GM21381 (cell line): ENCODE data around the gene PRKN.
"Not testable (repeated sequence)": the region's sequence is repeated elsewhere in the genome, so short reads cannot be mapped to it uniquely, and the experiment has no call there.

Experiments used
- ATAC-seq: cut with Tn5 transposase; IDR thresholded peaks from one replicate; pipeline ENCODE4 v1.9.1; 2021; ENCODE audit warnings: mild to moderate bottlenecking, moderate library complexity; ENCODE audit not compliant: unreplicated experiment

PRKN gene

DNA sequence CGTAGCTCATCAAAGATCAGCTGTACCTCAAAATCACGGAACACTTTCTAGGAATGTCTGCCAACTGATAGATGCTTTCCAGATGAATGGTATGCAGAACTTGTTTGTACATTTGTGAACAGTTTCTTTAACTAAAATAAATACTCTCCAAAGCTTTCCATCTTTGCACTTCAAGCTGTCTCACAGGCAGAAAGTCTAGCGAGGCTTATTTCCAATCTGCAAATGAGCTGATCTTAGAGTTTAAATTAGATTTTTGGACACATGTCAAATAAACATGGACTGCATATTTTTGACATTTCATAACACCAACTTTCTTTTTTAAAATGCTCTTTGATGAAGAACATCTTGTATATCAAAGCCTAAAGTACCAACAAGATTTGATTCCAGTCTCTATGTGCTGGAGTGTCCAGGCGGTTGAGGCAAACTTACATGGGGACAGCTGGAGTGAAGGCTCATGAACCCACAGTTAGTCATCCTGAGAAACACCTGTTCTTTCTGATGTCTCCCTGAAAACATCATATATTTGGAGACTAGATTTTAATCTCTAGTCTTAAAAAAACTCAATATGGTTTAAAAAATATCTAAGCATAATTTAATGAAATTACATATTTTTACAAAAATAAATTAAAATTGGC, 1185.1 kb downstream of the PRKN start:
- ATAC-seq = no peak

DNA sequence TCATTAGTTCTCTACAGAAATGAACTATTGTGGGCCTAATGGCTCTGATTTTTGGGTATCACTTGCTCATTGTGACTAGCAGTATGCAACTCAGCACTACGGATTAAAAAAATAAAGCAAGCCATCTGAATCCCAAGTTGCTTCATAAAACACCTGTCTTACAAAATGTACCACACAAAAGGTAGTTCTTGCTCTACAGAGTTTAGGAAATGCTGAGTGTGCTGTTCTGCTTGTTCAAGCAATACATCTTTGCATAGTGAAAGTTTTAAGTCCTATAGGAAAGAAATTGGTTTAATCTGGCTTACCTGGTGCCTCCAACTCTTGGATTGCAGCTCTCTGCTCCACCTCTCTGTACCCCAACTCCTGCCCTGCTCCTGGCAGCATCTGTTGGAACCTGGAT, 1187.0 kb downstream of the PRKN start:
- ATAC-seq = no peak

DNA sequence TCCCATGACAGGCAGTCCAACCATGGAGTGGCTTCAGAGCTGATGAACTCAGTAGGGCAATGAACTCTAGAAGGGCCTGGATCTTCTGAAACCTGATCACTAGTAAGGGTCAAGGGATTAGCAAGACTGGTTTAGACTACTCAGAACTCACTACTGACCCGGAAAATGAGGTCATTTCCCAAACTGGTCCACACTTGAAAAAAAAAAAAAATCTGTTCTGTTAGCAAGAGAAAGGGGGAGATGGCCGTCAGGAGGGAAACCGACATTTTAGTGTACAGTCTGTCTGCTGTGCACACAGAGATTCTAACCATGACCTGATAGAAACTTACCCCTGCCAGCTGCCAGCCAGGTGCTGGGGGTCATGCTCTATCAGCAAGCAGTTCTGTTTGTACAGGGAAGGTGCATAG, 1191.3 kb downstream of the PRKN start:
- ATAC-seq = no peak

GRCh38 chr6:161534264-161534873, 1193.2 kb downstream of the PRKN start:
- no peak for ATAC-seq

DNA sequence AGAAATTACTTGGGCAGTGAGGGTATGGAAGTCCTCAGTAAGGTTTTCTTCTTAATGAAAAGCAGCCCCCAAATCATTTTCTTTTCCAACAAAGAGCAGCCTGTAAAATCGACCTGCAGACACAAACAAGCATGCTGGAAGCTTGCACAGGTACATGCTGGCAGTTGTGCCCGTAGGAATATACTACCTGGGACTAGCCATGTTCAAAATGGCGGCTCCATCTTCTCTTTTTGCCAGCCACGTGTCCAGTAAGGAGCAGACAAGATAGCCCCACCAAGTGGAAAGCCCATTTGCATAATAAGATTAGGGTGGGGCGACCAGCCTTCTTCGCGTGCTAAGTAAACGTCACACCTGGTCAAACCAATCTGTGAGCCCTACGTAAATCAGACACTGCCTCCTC, 1194.3 kb downstream of the PRKN start:
- ATAC-seq = no peak

DNA sequence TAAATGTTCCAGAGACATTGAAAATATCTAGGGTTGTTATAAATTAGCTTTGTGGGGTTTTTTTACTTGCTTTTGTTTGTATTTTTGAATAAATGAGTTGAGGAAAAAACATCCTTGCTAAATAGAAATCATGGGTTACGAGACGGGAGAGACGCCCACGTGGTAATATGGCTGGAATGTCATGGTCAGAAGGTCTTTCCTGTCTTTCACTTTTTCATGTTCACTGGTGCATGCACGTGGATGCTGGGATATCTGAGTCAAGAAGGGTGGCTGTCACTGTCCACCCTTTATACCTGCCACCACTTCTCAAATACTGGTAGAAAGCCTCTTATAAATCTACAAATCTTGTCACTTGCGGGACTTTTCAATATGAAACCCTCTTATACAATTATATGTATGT, 1195.0 kb downstream of the PRKN start:
- no peak for ATAC-seq

DNA sequence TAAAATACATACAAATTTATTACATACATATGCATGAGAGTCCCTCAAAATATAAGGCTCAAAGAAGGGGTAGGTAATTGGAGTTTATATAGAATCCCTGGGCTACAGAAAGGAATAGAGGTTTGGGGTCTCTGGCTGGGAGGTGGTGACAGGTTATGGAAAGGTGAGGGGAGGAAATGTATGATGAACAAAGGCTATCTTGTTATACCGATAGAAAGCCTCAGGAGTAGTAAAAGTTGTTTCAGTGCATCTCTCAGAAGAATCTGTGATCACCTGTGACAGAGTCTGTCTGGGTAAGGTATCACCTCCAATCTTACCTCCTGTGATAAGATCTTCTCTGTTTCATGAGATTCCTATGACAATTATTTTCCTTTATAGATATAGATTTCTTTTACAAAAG, 1200.8 kb downstream of the PRKN start:
- ATAC-seq = no peak

GRCh38 chr6:161523362-161523761, 1204.2 kb downstream of the PRKN start:
- ATAC-seq = no peak

GRCh38 chr6:161522276-161522675, 1205.3 kb downstream of the PRKN start:
- no peak for ATAC-seq

- no peak for ATAC-seq
Observed at GRCh38 chr6:161511447-161512095, 1216.0 kb downstream of the PRKN start.

DNA sequence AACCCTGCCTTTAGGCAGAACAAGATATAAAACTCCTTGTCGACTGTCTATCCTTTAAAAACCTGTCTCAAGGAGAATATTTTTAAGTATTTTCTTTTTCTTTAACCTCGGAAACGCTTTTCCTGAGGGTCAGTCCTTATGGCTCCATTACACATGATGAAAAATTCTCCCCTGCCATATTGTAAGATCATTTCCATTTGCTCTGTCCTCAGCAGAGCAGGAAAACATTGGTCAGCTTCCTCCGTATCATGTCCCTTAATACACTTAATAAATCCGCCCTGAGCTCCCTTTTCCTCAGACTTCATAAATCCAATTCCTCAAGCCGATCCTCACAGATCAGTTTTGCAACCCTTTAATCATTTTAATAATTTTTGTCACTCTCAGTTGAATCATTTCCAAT, 1219.2 kb downstream of the PRKN start:
- ATAC-seq = no peak

- ATAC-seq = no peak
Observed at GRCh38 chr6:161507375-161507774, 1220.2 kb downstream of the PRKN start.

GRCh38 chr6:161503570-161503969, 1224.0 kb downstream of the PRKN start:
- ATAC-seq = no peak

GRCh38 chr6:161498881-161499280, 1228.7 kb downstream of the PRKN start:
- ATAC-seq = no peak

DNA sequence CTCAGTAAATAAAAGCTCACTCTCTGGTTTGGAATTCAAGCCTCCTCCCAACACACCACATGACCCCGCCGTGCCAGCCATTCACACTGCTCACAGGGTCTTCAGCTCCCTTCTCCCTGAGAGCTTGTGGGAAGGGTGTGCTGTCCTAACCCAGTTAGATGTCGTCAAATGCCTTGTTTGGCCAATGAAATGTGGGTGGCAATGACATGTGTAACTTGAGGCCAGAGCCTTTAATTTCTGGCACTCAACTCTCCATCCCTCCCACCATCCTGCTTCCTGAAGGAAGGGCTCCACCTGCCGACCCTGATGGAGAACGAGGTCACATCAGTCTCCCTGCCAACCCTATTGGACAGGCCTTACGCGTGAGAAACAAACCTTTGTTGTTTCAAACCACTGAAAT, 1229.2 kb downstream of the PRKN start:
- ATAC-seq = no peak

DNA sequence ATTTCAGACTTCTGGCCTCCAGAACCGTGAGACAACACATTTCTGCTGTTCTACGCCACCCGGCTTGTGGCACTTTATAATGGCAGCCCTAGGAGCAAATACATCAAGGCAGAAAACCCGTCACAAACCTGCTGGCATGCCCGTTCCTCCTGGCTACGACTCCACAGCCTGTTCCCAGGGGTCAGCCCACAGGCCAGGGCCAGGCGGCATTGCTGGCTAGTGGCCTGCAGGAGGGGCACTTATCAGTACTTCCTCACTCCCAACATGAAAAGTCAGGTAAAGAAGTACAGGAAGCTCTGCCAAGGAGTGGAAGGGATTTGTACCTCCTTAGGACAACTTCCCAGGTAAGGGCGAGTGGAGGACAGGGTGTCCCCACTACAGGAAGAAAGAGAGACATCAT, 1230.6 kb downstream of the PRKN start:
- ATAC-seq = no peak

GRCh38 chr6:161496271-161496670, 1231.3 kb downstream of the PRKN start:
- ATAC-seq = not testable (repeated sequence)

GRCh38 chr6:161494566-161494965, 1233.0 kb downstream of the PRKN start:
- no peak for ATAC-seq

- ATAC-seq = no peak
Observed at GRCh38 chr6:161493576-161494118, 1233.9 kb downstream of the PRKN start.

DNA sequence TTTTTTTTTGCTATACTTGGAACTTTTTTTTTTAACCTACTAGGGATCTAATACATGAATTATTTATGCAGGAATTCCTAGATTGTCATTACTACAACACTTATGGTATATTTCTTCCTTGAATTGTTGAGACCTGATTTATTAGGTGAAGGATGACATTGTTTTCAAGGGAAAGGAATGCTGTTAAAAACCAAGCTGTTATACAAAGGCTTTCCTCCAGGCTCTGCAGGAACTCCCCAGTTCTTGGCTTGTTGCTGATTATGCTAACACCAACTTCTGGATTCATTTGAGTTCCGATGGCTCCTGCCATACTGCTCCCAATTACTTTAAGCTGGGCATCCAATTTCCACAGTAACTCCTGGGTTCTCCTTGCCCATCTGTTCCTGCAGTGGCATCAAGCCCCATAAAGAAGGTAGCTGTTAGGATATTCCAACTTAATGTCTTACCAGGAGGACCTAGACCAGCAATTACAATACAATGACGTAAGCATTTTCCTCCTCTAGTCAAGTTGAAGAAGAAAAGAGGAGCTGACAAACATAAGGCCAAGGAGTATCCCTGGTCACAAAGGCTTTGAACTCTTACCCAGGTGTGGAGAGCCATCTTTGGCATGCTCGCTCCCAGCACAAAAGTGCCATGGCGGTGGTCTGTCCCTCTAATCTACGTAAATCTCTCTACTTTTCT, 1237.8 kb downstream of the PRKN start:
- no peak for ATAC-seq

- ATAC-seq = no peak
Observed at GRCh38 chr6:161487694-161488093, 1239.9 kb downstream of the PRKN start.

DNA sequence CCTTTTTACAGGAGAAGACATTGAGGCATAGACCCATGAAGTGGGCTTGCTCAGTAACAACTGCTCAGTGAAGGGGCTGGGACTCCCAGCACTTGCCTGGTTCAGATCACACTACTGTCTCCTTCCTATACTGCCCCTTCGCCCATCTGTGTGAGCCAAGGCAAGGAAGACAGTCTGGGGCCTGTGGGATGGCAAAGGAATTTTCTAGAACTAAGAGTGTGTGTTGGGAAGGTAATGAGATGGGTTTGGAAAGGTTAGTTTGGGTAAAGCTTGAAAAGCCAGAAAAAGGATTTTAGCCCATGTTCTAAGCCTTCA, 1240.4 kb downstream of the PRKN start:
- ATAC-seq = no peak
